NK-92 (cell line): ENCODE results near the gene PCNX4.
"Not testable (repeated sequence)": the region's sequence is repeated elsewhere in the genome, so short reads cannot be mapped to it uniquely, and the experiment has no call there.

ENCODE experiments used
- DNase-seq: peaks from one replicate; lab custom pipeline; 2025; ENCODE audit not compliant: unreplicated experiment; lab: John Stamatoyannopoulos, UW

Gene PCNX4

GRCh38 chr14:60091550-60092525 lies at the start of gene PCNX4:
Gene PCNX4 (plus strand): TSS chr14:60091923. CDS start chr14:60107639, 15,716 bp downstream.
- peak; percentile 74 for DNase-seq

GRCh38 chr14:60047976-60048375 lies 43.7 kb upstream of the PCNX4 start:
- DNase-seq = not testable (repeated sequence)

- DNase-seq = no peak
Measured at GRCh38 chr14:60051721-60052221, 40.0 kb upstream of the PCNX4 start.

- no peak for DNase-seq
Measured at GRCh38 chr14:60058087-60058486, 33.6 kb upstream of the PCNX4 start.

GRCh38 chr14:60061371-60061770 lies 30.4 kb upstream of the PCNX4 start:
- DNase-seq = no peak

- DNase-seq = no peak
Measured at GRCh38 chr14:60064491-60065072, 27.1 kb upstream of the PCNX4 start.

- DNase-seq = no peak
Measured at GRCh38 chr14:60067882-60068281, 23.8 kb upstream of the PCNX4 start.

- no peak for DNase-seq
Measured at GRCh38 chr14:60079723-60080122, 12.0 kb upstream of the PCNX4 start.

GRCh38 chr14:60085085-60085484 lies 6.6 kb upstream of the PCNX4 start:
- DNase-seq = no peak

GRCh38 chr14:60085693-60086092 lies 6.0 kb upstream of the PCNX4 start:
- DNase-seq = no peak

- no peak for DNase-seq
Measured at GRCh38 chr14:60087668-60088067, 4.1 kb upstream of the PCNX4 start.

GRCh38 chr14:60089221-60089620 lies 2.5 kb upstream of the PCNX4 start:
- DNase-seq = no peak

- DNase-seq = no peak
Measured at GRCh38 chr14:60090864-60091519, 731 bp upstream of the PCNX4 start.

GRCh38 chr14:60092526-60092920 lies 800 bp downstream of the PCNX4 start:
- DNase-seq = no peak

- DNase-seq = no peak
Measured at GRCh38 chr14:60093080-60093479, 1.4 kb downstream of the PCNX4 start.

- DNase-seq = no peak
Measured at GRCh38 chr14:60093606-60094005, 1.9 kb downstream of the PCNX4 start.

- no peak for DNase-seq
Measured at GRCh38 chr14:60094306-60094897, 2.7 kb downstream of the PCNX4 start.

GRCh38 chr14:60095231-60095630 lies 3.5 kb downstream of the PCNX4 start:
- DNase-seq = no peak

GRCh38 chr14:60095781-60096450 lies 4.2 kb downstream of the PCNX4 start:
- DNase-seq = no peak

- DNase-seq = no peak
Measured at GRCh38 chr14:60097974-60098373, 6.3 kb downstream of the PCNX4 start.

GRCh38 chr14:60099855-60100254 lies 8.1 kb downstream of the PCNX4 start:
- DNase-seq = not testable (repeated sequence)
